ENCODE measurements around the gene S100Z. TPM values are rescaled to one million over a fixed set of nuclear protein-coding genes. Genes with fewer than 3 reads are reported as not detected.

The S100Z gene
- total and polyA plus RNA-seq, 10 of the 15 experiments (the other 5 are each of a cell fraction or from before 2014, with no cell fraction given), result 0.12 to 0.51 (median 0.30) TPM; not detected in 2

DNA sequence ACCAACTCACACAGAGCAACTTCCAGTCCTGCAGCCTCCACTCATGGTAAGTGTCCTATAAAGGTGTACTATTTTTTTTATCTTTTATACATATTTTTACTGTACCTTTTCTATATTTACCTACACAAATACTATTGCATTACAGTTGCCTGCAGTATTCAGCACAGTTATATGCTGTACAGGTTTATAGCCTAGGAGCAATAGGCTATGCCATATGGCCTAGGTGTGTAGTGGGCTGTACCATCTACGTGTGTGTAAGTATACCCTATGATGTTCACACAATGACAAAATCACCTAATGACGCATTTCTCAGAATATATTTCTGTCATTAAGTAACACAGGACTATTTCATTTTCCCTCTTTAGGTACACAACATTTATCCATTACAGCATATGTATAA, 16.7 kb downstream of the S100Z start:
- SMC1A ChIA-PET (ENCODE audit: uncharacterized antibody, unreplicated experiment), result interaction anchor here (0.7 to 1.0 kb wide), 4 partner anchors 50 to 365 kb away, joined by 3 to 4 read pairs (median 3); no protein-coding TSS in a partner anchor
- no peaks in the 10 kb centered on the region for H3K79me2 ChIP-seq (ENCODE audit: control insufficient read depth, insufficient read depth, low read length)
- intact Hi-C loops (cut with micrococcal nuclease; ENCODE audit: unreplicated experiment), result loop anchor here (5.0 to 10.0 kb wide), 4 partner anchors 264 to 568 kb away; no protein-coding TSS in a partner anchor
- TF ChIP-seq HDAC6 (IDR thresholded peaks at IDR 0.05; ENCODE audit: unreplicated experiment), result no peak
- no peak for TF ChIP-seq NFYB (IDR thresholded peaks at IDR 0.05; ENCODE audit: insufficient read depth, low read depth, low read length)
- no peak for TF ChIP-seq ZNF622 (IDR thresholded peaks at IDR 0.05)
- no peak for TF ChIP-seq MEF2A (IDR thresholded peaks at IDR 0.05; ENCODE audit: insufficient read depth, low read depth, low read length)
- no peak for TF ChIP-seq JUNB (IDR thresholded peaks at IDR 0.05)
- TF ChIP-seq, protein P1, sequence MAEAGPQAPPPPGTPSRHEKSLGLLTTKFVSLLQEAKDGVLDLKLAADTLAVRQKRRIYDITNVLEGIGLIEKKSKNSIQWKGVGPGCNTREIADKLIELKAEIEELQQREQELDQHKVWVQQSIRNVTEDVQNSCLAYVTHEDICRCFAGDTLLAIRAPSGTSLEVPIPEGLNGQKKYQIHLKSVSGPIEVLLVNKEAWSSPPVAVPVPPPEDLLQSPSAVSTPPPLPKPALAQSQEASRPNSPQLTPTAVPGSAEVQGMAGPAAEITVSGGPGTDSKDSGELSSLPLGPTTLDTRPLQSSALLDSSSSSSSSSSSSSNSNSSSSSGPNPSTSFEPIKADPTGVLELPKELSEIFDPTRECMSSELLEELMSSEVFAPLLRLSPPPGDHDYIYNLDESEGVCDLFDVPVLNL (IDR thresholded peaks at IDR 0.05; ENCODE audit: low read depth, low read length), result no peak
- no peak for TF ChIP-seq CEBPB (IDR thresholded peaks at IDR 0.05; ENCODE audit: borderline replicate concordance in 1 of 2, low read depth in 2 of 2, low read length in 2 of 2)
- no peak for TF ChIP-seq KAT2A (conservative IDR thresholded peaks at IDR 0.05; ENCODE audit: control insufficient read depth, low read depth, low read length)
- H3K27me3 ChIP-seq (replicated peaks in 1 of 2; ENCODE audit: control insufficient read depth in 2 of 2, insufficient read depth in 2 of 2, low read length in 1 of 2), result no peaks in the 10 kb centered on the region
- H3K27ac ChIP-seq (ENCODE audit: control insufficient read depth, insufficient read depth), result no peak overlapping the region
- no peak overlapping the region for H3K9ac ChIP-seq (ENCODE audit: control insufficient read depth, insufficient read depth, low read length)
- no peak for ATAC-seq
- no peaks in the 10 kb centered on the region for H3K36me3 ChIP-seq (ENCODE audit: control insufficient read depth in 2 of 2, insufficient read depth in 2 of 2, low read length in 1 of 2)
- no TSS peak for BruUV-seq (replicated peaks)
- FAIRE-seq, result no peak
- H3K4me2 ChIP-seq (ENCODE audit: control insufficient read depth, insufficient read depth), result no peak overlapping the region
- no peaks in the 10 kb centered on the region; the same call in 1 of the 2 replicates for H3K4me1 ChIP-seq (ENCODE audit: control insufficient read depth, insufficient read depth, low read length)
- no peaks in the 10 kb centered on the region for H4K20me1 ChIP-seq (ENCODE audit: control insufficient read depth, insufficient read depth)
- WGBS (ENCODE audit: insufficient coverage, insufficient replicate concordance, low lambda C conversion rate, missing lambda C conversion rate), result 18% methylated on average over 2 of the region's 2 CpGs
- POLR2A ChIA-PET, result no interaction called here
- CTCF ChIA-PET, result interaction anchor here (0.7 to 1.4 kb wide), 3 partner anchors 9 to 223 kb away, joined by 3 to 5 read pairs (median 4); no protein-coding TSS in a partner anchor
- H3K4me3 ChIP-seq, result no peak overlapping the region
- no peaks in the 10 kb centered on the region for H3K9me3 ChIP-seq (replicated peaks; ENCODE audit: control insufficient read depth, insufficient read depth, low read length)
- RAD21 ChIA-PET (ENCODE audit: unreplicated experiment), result interaction anchor here (1.2 kb wide), 1 partner anchor 150 kb away, joined by 3 read pairs; no protein-coding TSS in a partner anchor
- in situ Hi-C loops (cut with MboI), result loop anchor here (5.0 kb wide), 1 partner anchor 151 kb away; no protein-coding TSS in a partner anchor
- H2AFZ ChIP-seq (ENCODE audit: control insufficient read depth, low read depth, low read length), result no peak overlapping the region
- DNase-seq (ENCODE audit: low read depth, low spot score), result no peak
